Sigmoid colon (tissue), 4 donors: ENCODE measurements around the gene HOXD12.

ENCODE experiments used
- CTCF ChIP-seq, 4 experiments: fragments of 450-650 bp in 3 of 4; fragments of 200-600 bp in 1 of 4; IDR thresholded peaks; one replicate each; pipeline ENCODE4 v1.5.1; 2016 to 2019; ENCODE audit warnings: antibody characterized with exemption in 4 of 4, mild to moderate bottlenecking in 3 of 4, moderate library complexity in 2 of 4
- POLR2A ChIP-seq, 2 donors: fragments of 450-650 bp; IDR thresholded peaks; one replicate each; pipeline ENCODE4 v1.6.1; 2016; ENCODE audit warnings: antibody characterized with exemption in 2 of 2, mild to moderate bottlenecking in 2 of 2, moderate library complexity in 2 of 2
- POLR2AphosphoS5 ChIP-seq, 4 donors: sonication (generic); formaldehyde crosslinking; IDR thresholded peaks; one replicate each; pipeline ENCODE4 v1.6.1; 2017; ENCODE audit warnings: antibody characterized with exemption in 4 of 4

- TF ChIP-seq POLR2A (IDR thresholded peaks at IDR 0.05), result no peak
- no peak for TF ChIP-seq CTCF (IDR thresholded peaks at IDR 0.05)
- no peak for TF ChIP-seq POLR2AphosphoS5 (IDR thresholded peaks at IDR 0.05)
These were observed 4.2 kb upstream of the HOXD12 start for GRCh38 chr2:176095421-176095820.
